ENCODE results near the gene MIB1. TPM values are rescaled to one million over a fixed set of nuclear protein-coding genes. Genes with fewer than 3 reads are reported as not detected.

Gene MIB1
- total and polyA plus RNA-seq, 9 donors, result 24.4 to 58.9 (median 41.4) TPM

- Histone ChIP-seq H3K27ac (ENCODE audit: low read length) (peak overlapping the region; percentile 88), H3K4me1 (ENCODE audit: control insufficient read depth, insufficient read depth, low read length) (peaks cover 4% of the 10 kb centered on the region), H3K4me3 (ENCODE audit: low read length) (peak overlapping the region; percentile 90), H3K9me3 (replicated peaks; ENCODE audit: control insufficient read depth, low read depth, low read length) (no peaks in the 10 kb centered on the region), H3K36me3 (ENCODE audit: control insufficient read depth, insufficient read depth, low read length) (no peaks in the 10 kb centered on the region), H3K27me3 (ENCODE audit: control insufficient read depth, insufficient read depth, low read length) (no peaks in the 10 kb centered on the region)
- peak; percentile 47 for DNase-seq
- WGBS (ENCODE audit: insufficient coverage), result 0% methylated on average over 31 of the region's 49 CpGs
Measured at GRCh38 chr18:21741562-21742314, 1.1 kb downstream of the MIB1 start.

DNA sequence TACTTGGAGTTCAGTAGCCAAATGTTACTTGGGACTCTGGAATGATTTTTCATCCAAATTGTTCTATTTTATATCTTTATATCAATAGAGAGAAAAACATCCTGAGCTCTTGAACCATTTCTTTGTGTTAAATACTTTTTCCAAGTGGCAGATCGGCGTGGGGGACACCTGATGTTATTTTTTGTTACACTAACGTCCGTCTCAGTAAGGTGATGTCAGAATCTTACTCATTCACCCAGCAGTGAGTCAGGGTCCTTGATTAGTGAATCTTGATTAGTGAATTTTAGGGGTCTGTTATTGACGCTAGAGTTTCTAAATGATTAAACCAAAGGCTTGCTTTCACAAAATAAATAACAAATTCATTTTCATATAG lies 1.7 kb downstream of the MIB1 start:
- Histone ChIP-seq H3K4me3 (ENCODE audit: low read length) (peak overlapping the region; percentile 90), H3K36me3 (ENCODE audit: control insufficient read depth, insufficient read depth, low read length) (no peaks in the 10 kb centered on the region), H3K27me3 (ENCODE audit: control insufficient read depth, insufficient read depth, low read length) (no peaks in the 10 kb centered on the region), H3K9me3 (replicated peaks; ENCODE audit: control insufficient read depth, low read depth, low read length) (no peaks in the 10 kb centered on the region), H3K4me1 (ENCODE audit: control insufficient read depth, insufficient read depth, low read length) (peaks cover 4% of the 10 kb centered on the region), H3K27ac (ENCODE audit: low read length) (peak overlapping the region; percentile 88)
- WGBS (ENCODE audit: insufficient coverage), result no CpG with 5 or more reads among the region's 5 CpGs
- DNase-seq, result no peak

DNA sequence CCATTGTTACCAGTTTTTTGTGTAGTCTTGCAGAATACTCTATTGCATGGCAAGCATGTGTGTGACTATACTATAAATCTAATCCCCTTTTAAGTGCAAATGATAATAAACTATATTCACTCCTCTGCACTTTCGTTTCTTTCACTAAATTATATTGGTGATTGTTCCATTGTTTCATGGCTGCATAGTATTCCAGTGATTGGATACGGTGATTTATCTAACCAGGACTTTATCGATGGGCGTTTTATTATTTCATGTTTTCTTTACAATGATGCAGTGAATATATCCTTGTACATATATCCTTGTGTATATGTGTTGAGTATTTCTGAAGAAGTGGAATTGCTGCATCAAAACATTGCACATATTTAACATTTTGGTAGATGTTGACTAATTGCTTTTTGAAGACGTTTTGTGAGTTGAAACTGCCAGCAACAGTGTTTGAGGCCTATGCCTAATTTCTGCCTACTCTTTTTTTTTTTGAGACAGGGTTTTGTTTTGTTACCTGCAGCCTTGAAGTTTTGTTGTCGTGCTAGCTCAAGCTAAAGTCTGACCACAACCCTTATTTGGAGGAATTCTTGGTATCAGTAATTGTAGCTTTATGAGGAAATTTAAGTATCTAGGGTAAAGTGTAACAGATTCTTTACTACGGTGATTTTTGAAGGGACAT lies 2.7 kb downstream of the MIB1 start:
- Histone ChIP-seq H3K9me3 (replicated peaks; ENCODE audit: control insufficient read depth, low read depth, low read length) (no peaks in the 10 kb centered on the region), H3K27ac (ENCODE audit: low read length) (no peak overlapping the region), H3K4me3 (ENCODE audit: low read length) (no peak overlapping the region), H3K4me1 (ENCODE audit: control insufficient read depth, insufficient read depth, low read length) (peaks cover 4% of the 10 kb centered on the region), H3K36me3 (ENCODE audit: control insufficient read depth, insufficient read depth, low read length) (no peaks in the 10 kb centered on the region), H3K27me3 (ENCODE audit: control insufficient read depth, insufficient read depth, low read length) (no peaks in the 10 kb centered on the region)
- DNase-seq, result no peak
- WGBS (ENCODE audit: insufficient coverage), result 100% methylated on average over 1 of the region's 7 CpGs

GRCh38 chr18:21745231-21745630 lies 4.6 kb downstream of the MIB1 start:
- no peak for DNase-seq
- Histone ChIP-seq H3K9me3 (replicated peaks; ENCODE audit: control insufficient read depth, low read depth, low read length) (no peaks in the 10 kb centered on the region), H3K27ac (ENCODE audit: low read length) (no peak overlapping the region), H3K4me1 (ENCODE audit: control insufficient read depth, insufficient read depth, low read length) (peaks cover 4% of the 10 kb centered on the region), H3K4me3 (ENCODE audit: low read length) (no peak overlapping the region), H3K27me3 (ENCODE audit: control insufficient read depth, insufficient read depth, low read length) (no peaks in the 10 kb centered on the region), H3K36me3 (ENCODE audit: control insufficient read depth, insufficient read depth, low read length) (no peaks in the 10 kb centered on the region)
- WGBS (ENCODE audit: insufficient coverage), result 100% methylated on average over 2 of the region's 5 CpGs

GRCh38 chr18:21747268-21747667 lies 6.7 kb downstream of the MIB1 start:
- H3K4me3 ChIP-seq (ENCODE audit: low read length), result no peak overlapping the region
- no CpG with 5 or more reads among the region's 2 CpGs for WGBS (ENCODE audit: insufficient coverage)
- no peak for DNase-seq

DNA sequence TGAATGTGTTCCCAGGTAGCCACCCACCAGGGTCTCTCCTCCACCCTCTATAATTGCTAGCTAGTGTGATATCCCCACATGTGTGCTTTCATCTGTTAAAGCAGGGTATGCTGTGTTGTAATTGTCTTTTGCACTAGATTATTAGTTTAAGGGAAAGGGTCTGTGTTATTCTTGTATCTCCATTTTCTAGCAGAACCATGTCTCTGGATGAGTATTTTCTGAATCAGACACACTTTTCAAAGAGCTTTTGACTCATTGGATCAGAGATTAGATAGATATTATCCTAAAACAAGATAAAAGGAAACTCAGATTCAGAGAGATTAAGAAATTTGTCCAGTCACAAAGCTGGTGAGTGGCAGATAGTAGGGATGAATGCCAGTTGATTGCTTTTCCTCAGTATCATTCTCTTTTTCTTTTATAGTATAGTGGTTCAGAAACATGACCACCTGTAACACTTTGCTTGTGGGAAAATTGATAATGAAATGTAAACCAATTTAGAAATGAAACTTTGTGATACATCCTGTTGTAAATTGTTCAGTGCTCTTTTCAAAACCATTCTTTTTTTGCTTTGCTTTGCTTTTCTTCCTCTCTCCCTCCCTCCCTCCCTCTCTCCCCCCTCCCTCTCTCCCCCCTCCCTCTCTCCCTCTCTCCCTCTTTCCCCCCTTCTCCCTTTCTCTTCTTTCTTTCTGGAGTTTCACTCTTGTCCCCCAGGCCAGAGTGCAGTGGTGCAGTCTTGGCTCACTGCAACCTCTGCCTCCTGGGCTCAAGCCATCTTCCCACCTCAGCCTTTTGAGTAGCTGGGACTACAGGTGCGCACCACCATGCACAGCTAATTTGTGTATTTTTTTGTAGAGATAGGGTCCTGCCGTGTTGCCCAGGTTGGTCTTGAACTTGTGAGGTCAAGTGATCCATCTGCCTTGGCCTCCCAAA lies 7.4 kb downstream of the MIB1 start:
- Histone ChIP-seq H3K27me3 (ENCODE audit: control insufficient read depth, insufficient read depth, low read length) (no peaks in the 10 kb centered on the region), H3K4me1 (ENCODE audit: control insufficient read depth, insufficient read depth, low read length) (no peaks in the 10 kb centered on the region), H3K4me3 (ENCODE audit: low read length) (no peak overlapping the region), H3K27ac (ENCODE audit: low read length) (no peak overlapping the region), H3K9me3 (replicated peaks; ENCODE audit: control insufficient read depth, low read depth, low read length) (no peaks in the 10 kb centered on the region), H3K36me3 (ENCODE audit: control insufficient read depth, insufficient read depth, low read length) (no peaks in the 10 kb centered on the region)
- WGBS (ENCODE audit: insufficient coverage), result no CpG with 5 or more reads among the region's 2 CpGs
- no peak for DNase-seq

More at GRCh38 chr18:21747268-21747667, 6.7 kb downstream of the MIB1 start:
- Histone ChIP-seq H3K4me1 (ENCODE audit: control insufficient read depth, insufficient read depth, low read length) (no peaks in the 10 kb centered on the region), H3K9me3 (replicated peaks; ENCODE audit: control insufficient read depth, low read depth, low read length) (no peaks in the 10 kb centered on the region), H3K27ac (ENCODE audit: low read length) (no peak overlapping the region), H3K27me3 (ENCODE audit: control insufficient read depth, insufficient read depth, low read length) (no peaks in the 10 kb centered on the region), H3K36me3 (ENCODE audit: control insufficient read depth, insufficient read depth, low read length) (no peaks in the 10 kb centered on the region)

GRCh38 chr18:21757833-21758232 lies 17.2 kb downstream of the MIB1 start:
- 100% methylated on average over 3 of the region's 3 CpGs for WGBS (ENCODE audit: insufficient coverage)
- H3K4me3 ChIP-seq (ENCODE audit: low read length), result no peak overlapping the region
- no peaks in the 10 kb centered on the region for H3K36me3 ChIP-seq (ENCODE audit: control insufficient read depth, insufficient read depth, low read length)
- no peaks in the 10 kb centered on the region for H3K27me3 ChIP-seq (ENCODE audit: control insufficient read depth, insufficient read depth, low read length)
- DNase-seq, result no peak
- no peaks in the 10 kb centered on the region for H3K9me3 ChIP-seq (replicated peaks; ENCODE audit: control insufficient read depth, low read depth, low read length)
- peaks cover 3% of the 10 kb centered on the region for H3K4me1 ChIP-seq (ENCODE audit: control insufficient read depth, insufficient read depth, low read length)
- H3K27ac ChIP-seq (ENCODE audit: low read length), result no peak overlapping the region

DNA sequence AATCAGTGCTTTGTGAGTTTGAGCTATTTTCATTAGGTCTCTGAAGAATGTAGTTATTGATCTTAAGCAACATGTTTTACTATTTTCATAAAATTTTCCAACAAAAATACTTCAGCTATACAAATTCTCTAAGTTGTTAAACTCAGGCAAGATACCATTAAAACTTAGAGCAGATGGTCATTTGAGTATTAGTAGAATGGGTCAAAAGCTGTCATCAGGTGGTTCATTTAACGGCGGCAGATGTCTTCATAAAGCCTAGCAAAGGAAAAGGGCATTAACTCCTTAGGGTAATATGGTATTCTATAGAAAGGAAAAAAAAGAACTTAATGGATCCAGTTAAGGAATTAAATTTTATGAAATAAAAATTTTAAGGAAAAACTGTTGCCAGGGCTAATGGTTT lies 19.2 kb downstream of the MIB1 start:
- WGBS (ENCODE audit: insufficient coverage), result 29% methylated on average over 2 of the region's 2 CpGs
- H3K9me3 ChIP-seq (replicated peaks; ENCODE audit: control insufficient read depth, low read depth, low read length), result no peaks in the 10 kb centered on the region
- H3K36me3 ChIP-seq (ENCODE audit: control insufficient read depth, insufficient read depth, low read length), result no peaks in the 10 kb centered on the region
- H3K27me3 ChIP-seq (ENCODE audit: control insufficient read depth, insufficient read depth, low read length), result no peaks in the 10 kb centered on the region
- no peak overlapping the region for H3K27ac ChIP-seq (ENCODE audit: low read length)
- DNase-seq, result no peak
- H3K4me3 ChIP-seq (ENCODE audit: low read length), result no peak overlapping the region
- peaks cover 3% of the 10 kb centered on the region for H3K4me1 ChIP-seq (ENCODE audit: control insufficient read depth, insufficient read depth, low read length)

GRCh38 chr18:21760321-21760720 lies 19.7 kb downstream of the MIB1 start:
- Histone ChIP-seq H3K9me3 (replicated peaks; ENCODE audit: control insufficient read depth, low read depth, low read length) (no peaks in the 10 kb centered on the region), H3K27me3 (ENCODE audit: control insufficient read depth, insufficient read depth, low read length) (no peaks in the 10 kb centered on the region), H3K27ac (ENCODE audit: low read length) (no peak overlapping the region), H3K4me1 (ENCODE audit: control insufficient read depth, insufficient read depth, low read length) (peaks cover 3% of the 10 kb centered on the region), H3K36me3 (ENCODE audit: control insufficient read depth, insufficient read depth, low read length) (no peaks in the 10 kb centered on the region), H3K4me3 (ENCODE audit: low read length) (no peak overlapping the region)
- DNase-seq, result peak; percentile 63

All from muscle of leg (tissue), 11 donors.